HEK293 (cell line): Measurements from ENCODE around the gene GLYATL3.

Experiments used
- CTCF ChIA-PET: fragments of 350-600 bp; formaldehyde crosslinking; extraction: SDS; loops from one replicate; lab custom pipeline; 2021; ENCODE audit warnings: antibody characterized with exemption; lab: Yijun Ruan, JAX
- POLR2A ChIA-PET: fragments of 300-600 bp; formaldehyde crosslinking; extraction: SDS; loops from one replicate; lab custom pipeline; 2020; ENCODE audit warnings: antibody characterized with exemption, inconsistent platforms; lab: Yijun Ruan, JAX
- H3K27ac ChIP-seq: fragments of 200-500 bp; sonication (Bioruptor generic); 2 replicates; pipeline ENCODE4 v1.5.1; 2014; ENCODE audit warnings: low read depth, low read length, control low read depth, inconsistent platforms; ENCODE audit errors: extremely low read depth
- H3K36me3 ChIP-seq, 2 experiments: fragments of 200-500 bp in 1 of 2; sonication (Bioruptor generic) in 1 of 2; 1 replicate in 1 of 2; 2 replicates in 1 of 2; pipeline ENCODE4 v1.5.1; 2014 to 2017; ENCODE audit warnings: inconsistent platforms in 2 of 2, low read length in 2 of 2; ENCODE audit not compliant: control insufficient read depth in 2 of 2, insufficient read depth in 1 of 2
- H3K4me1 ChIP-seq: fragments of 200-500 bp; sonication (Bioruptor generic); 2 replicates; pipeline ENCODE4 v1.5.1; 2014; ENCODE audit warnings: mild to moderate bottlenecking, low read length, inconsistent platforms; ENCODE audit not compliant: control insufficient read depth, insufficient read depth
- H3K4me3 ChIP-seq: 2 replicates; pipeline ENCODE4 v1.5.1; 2011; ENCODE audit warnings: low read depth, mild to moderate bottlenecking, control low read depth, low read length, moderate library complexity
- H3K9me3 ChIP-seq: fragments of 200-500 bp; sonication (Bioruptor generic); 2 replicates; pipeline ENCODE4 v1.5.1; 2014; ENCODE audit warnings: low read depth, low read length, inconsistent platforms; ENCODE audit not compliant: control insufficient read depth, insufficient read depth
- KLF1 ChIP-seq: fragments of 450-650 bp; formaldehyde crosslinking; IDR thresholded peaks from 2 replicates; pipeline ENCODE4 v1.5.1; 2016; ENCODE audit warnings: missing biosample characterization, missing genetic modification characterization
- KLF10 ChIP-seq: fragments of 450-650 bp; IDR thresholded peaks from 2 replicates; pipeline ENCODE4 v1.5.1; 2018; ENCODE audit warnings: missing biosample characterization, mild to moderate bottlenecking, missing genetic modification characterization
- KLF7 ChIP-seq: fragments of 450-650 bp; formaldehyde crosslinking; IDR thresholded peaks from 2 replicates; pipeline ENCODE4 v1.5.1; 2016; ENCODE audit warnings: missing biosample characterization, missing genetic modification characterization, borderline replicate concordance
- SP3 ChIP-seq: fragments of 450-650 bp; formaldehyde crosslinking; IDR thresholded peaks from 2 replicates; pipeline ENCODE4 v1.5.1; 2016; ENCODE audit warnings: missing biosample characterization, missing genetic modification characterization
- TCF7L2 ChIP-seq: IDR thresholded peaks from 2 replicates; pipeline ENCODE4 v1.6.1; 2011; ENCODE audit warnings: low read depth, mild to moderate bottlenecking, inconsistent platforms, low read length, moderate library complexity, borderline replicate concordance
- WT1 ChIP-seq: fragments of 450-650 bp; formaldehyde crosslinking; IDR thresholded peaks from 2 replicates; pipeline ENCODE4 v1.5.1; 2016; ENCODE audit warnings: missing biosample characterization, missing genetic modification characterization
- ZBTB8A ChIP-seq: fragments of 450-650 bp; formaldehyde crosslinking; IDR thresholded peaks from 2 replicates; pipeline ENCODE4 v1.5.1; 2016; ENCODE audit warnings: missing biosample characterization, missing genetic modification characterization
- ZFP37 ChIP-seq: fragments of 450-650 bp; formaldehyde crosslinking; IDR thresholded peaks from 2 replicates; pipeline ENCODE4 v1.5.1; 2016; ENCODE audit warnings: missing biosample characterization, missing genetic modification characterization
- ZNF10 ChIP-seq: fragments of 450-650 bp; formaldehyde crosslinking; IDR thresholded peaks from 2 replicates; pipeline ENCODE4 v1.5.1; 2017; ENCODE audit warnings: missing biosample characterization, missing genetic modification characterization
- ZNF114 ChIP-seq: fragments of 450-650 bp; formaldehyde crosslinking; IDR thresholded peaks from 2 replicates; pipeline ENCODE4 v1.5.0; 2017; ENCODE audit warnings: missing biosample characterization, missing genetic modification characterization
- ZNF132 ChIP-seq: fragments of 450-650 bp; formaldehyde crosslinking; IDR thresholded peaks from 2 replicates; pipeline ENCODE4 v1.5.1; 2017; ENCODE audit warnings: missing biosample characterization, missing genetic modification characterization, borderline replicate concordance
- ZNF473 ChIP-seq: fragments of 450-650 bp; formaldehyde crosslinking; IDR thresholded peaks from 2 replicates; pipeline ENCODE4 v1.5.1; 2017; ENCODE audit warnings: missing biosample characterization, missing genetic modification characterization
- ZNF549 ChIP-seq: fragments of 450-650 bp; IDR thresholded peaks from 2 replicates; pipeline ENCODE4 v1.5.1; 2018; ENCODE audit warnings: missing biosample characterization, missing genetic modification characterization, mild to moderate bottlenecking, inconsistent platforms, moderate library complexity
- ZNF560 ChIP-seq: fragments of 450-650 bp; formaldehyde crosslinking; IDR thresholded peaks from 2 replicates; pipeline ENCODE4 v1.5.1; 2017; ENCODE audit warnings: missing biosample characterization, missing genetic modification characterization, borderline replicate concordance
- ZNF623 ChIP-seq: fragments of 450-650 bp; formaldehyde crosslinking; IDR thresholded peaks from 2 replicates; pipeline ENCODE4 v1.5.1; 2016; ENCODE audit warnings: missing biosample characterization, missing genetic modification characterization
- ZNF629 ChIP-seq: fragments of 450-650 bp; formaldehyde crosslinking; IDR thresholded peaks from 2 replicates; pipeline ENCODE4 v1.5.1; 2017; ENCODE audit warnings: missing biosample characterization, missing genetic modification characterization
- ZNF701 ChIP-seq: fragments of 450-650 bp; formaldehyde crosslinking; IDR thresholded peaks from 2 replicates; pipeline ENCODE4 v1.5.1; 2016; ENCODE audit warnings: missing biosample characterization, missing genetic modification characterization
- ZNF747 ChIP-seq: fragments of 450-650 bp; formaldehyde crosslinking; IDR thresholded peaks from 2 replicates; pipeline ENCODE4 v1.5.1; 2016; ENCODE audit warnings: missing biosample characterization, missing genetic modification characterization
- ZNF843 ChIP-seq: fragments of 450-650 bp; formaldehyde crosslinking; IDR thresholded peaks from 2 replicates; pipeline ENCODE4 v1.5.1; 2016; ENCODE audit warnings: missing biosample characterization, missing genetic modification characterization
- ZSCAN23 ChIP-seq: fragments of 450-650 bp; formaldehyde crosslinking; IDR thresholded peaks from 2 replicates; pipeline ENCODE4 v1.5.1; 2016; ENCODE audit warnings: missing biosample characterization, missing genetic modification characterization
- TF ChIP-seq, protein P1 (sequence below): fragments of 450-650 bp; formaldehyde crosslinking; IDR thresholded peaks from 2 replicates; pipeline ENCODE4 v1.5.0; 2017; ENCODE audit warnings: missing biosample characterization, missing genetic modification characterization, borderline replicate concordance
- TF ChIP-seq, protein P2 (sequence below): fragments of 450-650 bp; formaldehyde crosslinking; IDR thresholded peaks from 2 replicates; pipeline ENCODE4; 2016; ENCODE audit warnings: missing biosample characterization, missing genetic modification characterization
- TF ChIP-seq, protein P3 (sequence below): fragments of 450-650 bp; formaldehyde crosslinking; IDR thresholded peaks from 2 replicates; pipeline ENCODE4 v1.5.1; 2016; ENCODE audit warnings: missing biosample characterization, missing genetic modification characterization
- TF ChIP-seq, protein P4 (sequence below): fragments of 450-650 bp; IDR thresholded peaks from 2 replicates; pipeline ENCODE4 v1.5.1; 2018; ENCODE audit warnings: missing biosample characterization, mild to moderate bottlenecking, missing genetic modification characterization
- TF ChIP-seq, protein P5 (sequence below): fragments of 450-650 bp; formaldehyde crosslinking; IDR thresholded peaks from 2 replicates; pipeline ENCODE4 v1.5.1; 2017; ENCODE audit warnings: missing biosample characterization, missing genetic modification characterization

GLYATL3 gene

DNA sequence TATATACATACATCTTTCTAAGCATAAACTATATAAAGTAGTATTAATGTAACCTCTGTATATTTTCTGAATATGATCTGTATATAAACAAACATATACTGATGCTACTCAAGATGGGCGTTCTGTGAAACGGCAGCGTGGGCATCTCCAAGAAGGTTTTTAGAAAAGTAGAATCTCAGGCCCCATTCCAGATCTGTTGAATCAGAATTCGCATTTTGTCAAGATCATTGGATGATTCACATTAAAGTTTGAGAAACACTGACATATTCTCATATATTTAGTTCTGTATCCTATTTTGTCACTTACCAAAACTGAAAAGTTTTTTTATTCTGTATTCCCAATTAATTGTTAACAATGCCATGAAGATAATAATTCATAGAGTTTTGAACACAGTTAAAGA, 56.2 kb downstream of the GLYATL3 start:
- Histone ChIP-seq H3K36me3 (peaks cover 5 to 10% of the 10 kb centered on the region in 2 experiments; a peak in 2 of 3 replicates), H3K27ac (no peak overlapping the region), H3K9me3 (no peaks in the 10 kb centered on the region), H3K4me3 (no peak overlapping the region), H3K4me1 (0 out of 2 replicates have a peak, but pooled peaks cover 3% of the 10 kb centered on the region)
- CTCF ChIA-PET: interaction anchor here (1.7 kb wide), 1 partner anchor 51 kb away, joined by 7 read pairs; no protein-coding TSS in a partner anchor
- TF ChIP-seq ZNF701 (no peak), ZBTB8A (no peak)
- TF ChIP-seq, protein P1, sequence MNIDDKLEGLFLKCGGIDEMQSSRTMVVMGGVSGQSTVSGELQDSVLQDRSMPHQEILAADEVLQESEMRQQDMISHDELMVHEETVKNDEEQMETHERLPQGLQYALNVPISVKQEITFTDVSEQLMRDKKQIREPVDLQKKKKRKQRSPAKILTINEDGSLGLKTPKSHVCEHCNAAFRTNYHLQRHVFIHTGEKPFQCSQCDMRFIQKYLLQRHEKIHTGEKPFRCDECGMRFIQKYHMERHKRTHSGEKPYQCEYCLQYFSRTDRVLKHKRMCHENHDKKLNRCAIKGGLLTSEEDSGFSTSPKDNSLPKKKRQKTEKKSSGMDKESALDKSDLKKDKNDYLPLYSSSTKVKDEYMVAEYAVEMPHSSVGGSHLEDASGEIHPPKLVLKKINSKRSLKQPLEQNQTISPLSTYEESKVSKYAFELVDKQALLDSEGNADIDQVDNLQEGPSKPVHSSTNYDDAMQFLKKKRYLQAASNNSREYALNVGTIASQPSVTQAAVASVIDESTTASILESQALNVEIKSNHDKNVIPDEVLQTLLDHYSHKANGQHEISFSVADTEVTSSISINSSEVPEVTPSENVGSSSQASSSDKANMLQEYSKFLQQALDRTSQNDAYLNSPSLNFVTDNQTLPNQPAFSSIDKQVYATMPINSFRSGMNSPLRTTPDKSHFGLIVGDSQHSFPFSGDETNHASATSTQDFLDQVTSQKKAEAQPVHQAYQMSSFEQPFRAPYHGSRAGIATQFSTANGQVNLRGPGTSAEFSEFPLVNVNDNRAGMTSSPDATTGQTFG: no peak
- TF ChIP-seq, protein P2, sequence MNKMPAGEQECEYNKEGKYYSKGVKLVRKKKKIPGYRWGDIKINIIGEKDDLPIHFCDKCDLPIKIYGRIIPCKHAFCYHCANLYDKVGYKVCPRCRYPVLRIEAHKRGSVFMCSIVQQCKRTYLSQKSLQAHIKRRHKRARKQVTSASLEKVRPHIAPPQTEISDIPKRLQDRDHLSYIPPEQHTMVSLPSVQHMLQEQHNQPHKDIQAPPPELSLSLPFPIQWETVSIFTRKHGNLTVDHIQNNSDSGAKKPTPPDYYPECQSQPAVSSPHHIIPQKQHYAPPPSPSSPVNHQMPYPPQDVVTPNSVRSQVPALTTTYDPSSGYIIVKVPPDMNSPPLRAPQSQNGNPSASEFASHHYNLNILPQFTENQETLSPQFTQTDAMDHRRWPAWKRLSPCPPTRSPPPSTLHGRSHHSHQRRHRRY: no peak
- POLR2A ChIA-PET: no interaction called here

DNA sequence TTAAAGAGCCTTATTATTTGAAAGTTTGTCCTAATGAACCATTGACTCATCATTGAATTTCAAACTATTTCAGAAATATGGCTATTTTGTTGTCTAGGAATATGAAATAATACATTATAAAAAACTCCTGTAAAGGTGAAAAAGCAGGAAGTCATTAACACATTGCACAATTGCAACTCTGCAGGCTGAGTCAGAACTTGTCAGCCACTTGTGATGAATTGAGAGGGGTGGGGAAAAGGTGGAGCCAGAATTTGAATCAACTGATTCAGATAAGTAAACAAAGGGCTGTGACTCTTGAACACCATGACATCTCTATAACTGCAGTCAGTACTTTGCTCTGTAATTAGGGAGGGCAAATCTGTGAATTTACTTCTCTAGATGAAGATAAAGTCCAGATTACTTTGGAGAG, 56.7 kb downstream of the GLYATL3 start:
- Histone ChIP-seq H3K27ac (no peak overlapping the region), H3K9me3 (no peaks in the 10 kb centered on the region), H3K4me3 (no peak overlapping the region), H3K36me3 (peaks cover 5 to 12% of the 10 kb centered on the region in 2 experiments; a peak in 2 of 3 replicates), H3K4me1 (0 out of 2 replicates have a peak, but pooled peaks cover 3% of the 10 kb centered on the region)
- ChIA-PET POLR2A (no interaction called here), CTCF (interaction anchor here (1.7 kb wide), 1 partner anchor 50 kb away, joined by 7 read pairs; no protein-coding TSS in a partner anchor)
- no peak for TF ChIP-seq ZNF623 (tag by site-specific recombination)
- TF ChIP-seq ZNF560: no peak
- no peak for TF ChIP-seq TCF7L2
- no peak for TF ChIP-seq KLF7 (tag by site-specific recombination)
- TF ChIP-seq ZNF132 (tag by site-specific recombination): no peak
- no peak for TF ChIP-seq ZNF114 (tag by site-specific recombination)
- TF ChIP-seq ZNF747 (tag by site-specific recombination): no peak
- TF ChIP-seq ZNF473 (tag by site-specific recombination): no peak
- 0 out of 2 replicates have a peak, but pooled peaks have one; percentile 14 for TF ChIP-seq ZNF10 (tag by site-specific recombination)
- TF ChIP-seq WT1 (tag by site-specific recombination): peak; percentile 27; the same call in 1 of the 2 replicates
- TF ChIP-seq, protein P3, sequence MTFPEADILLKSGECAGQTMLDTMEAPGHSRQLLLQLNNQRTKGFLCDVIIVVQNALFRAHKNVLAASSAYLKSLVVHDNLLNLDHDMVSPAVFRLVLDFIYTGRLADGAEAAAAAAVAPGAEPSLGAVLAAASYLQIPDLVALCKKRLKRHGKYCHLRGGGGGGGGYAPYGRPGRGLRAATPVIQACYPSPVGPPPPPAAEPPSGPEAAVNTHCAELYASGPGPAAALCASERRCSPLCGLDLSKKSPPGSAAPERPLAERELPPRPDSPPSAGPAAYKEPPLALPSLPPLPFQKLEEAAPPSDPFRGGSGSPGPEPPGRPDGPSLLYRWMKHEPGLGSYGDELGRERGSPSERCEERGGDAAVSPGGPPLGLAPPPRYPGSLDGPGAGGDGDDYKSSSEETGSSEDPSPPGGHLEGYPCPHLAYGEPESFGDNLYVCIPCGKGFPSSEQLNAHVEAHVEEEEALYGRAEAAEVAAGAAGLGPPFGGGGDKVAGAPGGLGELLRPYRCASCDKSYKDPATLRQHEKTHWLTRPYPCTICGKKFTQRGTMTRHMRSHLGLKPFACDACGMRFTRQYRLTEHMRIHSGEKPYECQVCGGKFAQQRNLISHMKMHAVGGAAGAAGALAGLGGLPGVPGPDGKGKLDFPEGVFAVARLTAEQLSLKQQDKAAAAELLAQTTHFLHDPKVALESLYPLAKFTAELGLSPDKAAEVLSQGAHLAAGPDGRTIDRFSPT (tag by site-specific recombination): no peak
- TF ChIP-seq, protein P4, sequence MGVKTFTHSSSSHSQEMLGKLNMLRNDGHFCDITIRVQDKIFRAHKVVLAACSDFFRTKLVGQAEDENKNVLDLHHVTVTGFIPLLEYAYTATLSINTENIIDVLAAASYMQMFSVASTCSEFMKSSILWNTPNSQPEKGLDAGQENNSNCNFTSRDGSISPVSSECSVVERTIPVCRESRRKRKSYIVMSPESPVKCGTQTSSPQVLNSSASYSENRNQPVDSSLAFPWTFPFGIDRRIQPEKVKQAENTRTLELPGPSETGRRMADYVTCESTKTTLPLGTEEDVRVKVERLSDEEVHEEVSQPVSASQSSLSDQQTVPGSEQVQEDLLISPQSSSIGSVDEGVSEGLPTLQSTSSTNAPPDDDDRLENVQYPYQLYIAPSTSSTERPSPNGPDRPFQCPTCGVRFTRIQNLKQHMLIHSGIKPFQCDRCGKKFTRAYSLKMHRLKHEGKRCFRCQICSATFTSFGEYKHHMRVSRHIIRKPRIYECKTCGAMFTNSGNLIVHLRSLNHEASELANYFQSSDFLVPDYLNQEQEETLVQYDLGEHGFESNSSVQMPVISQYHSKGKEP (tag by site-specific recombination): peak; percentile 96
- no peak for TF ChIP-seq ZNF843
- TF ChIP-seq ZNF629 (tag by site-specific recombination): peak; percentile 79
- peak; percentile 83 for TF ChIP-seq KLF10 (tag by site-specific recombination)
- TF ChIP-seq ZFP37 (tag by site-specific recombination): no peak
- no peak for TF ChIP-seq ZSCAN23 (tag by site-specific recombination)
- TF ChIP-seq, protein P5, sequence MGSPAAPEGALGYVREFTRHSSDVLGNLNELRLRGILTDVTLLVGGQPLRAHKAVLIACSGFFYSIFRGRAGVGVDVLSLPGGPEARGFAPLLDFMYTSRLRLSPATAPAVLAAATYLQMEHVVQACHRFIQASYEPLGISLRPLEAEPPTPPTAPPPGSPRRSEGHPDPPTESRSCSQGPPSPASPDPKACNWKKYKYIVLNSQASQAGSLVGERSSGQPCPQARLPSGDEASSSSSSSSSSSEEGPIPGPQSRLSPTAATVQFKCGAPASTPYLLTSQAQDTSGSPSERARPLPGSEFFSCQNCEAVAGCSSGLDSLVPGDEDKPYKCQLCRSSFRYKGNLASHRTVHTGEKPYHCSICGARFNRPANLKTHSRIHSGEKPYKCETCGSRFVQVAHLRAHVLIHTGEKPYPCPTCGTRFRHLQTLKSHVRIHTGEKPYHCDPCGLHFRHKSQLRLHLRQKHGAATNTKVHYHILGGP: no peak
- TF ChIP-seq, protein P1: no peak
- peak; percentile 58 for TF ChIP-seq SP3 (tag by site-specific recombination)
- no peak for TF ChIP-seq ZNF549 (tag by site-specific recombination)
- peak; percentile 79 for TF ChIP-seq KLF1
